Liver (tissue), 9 donors: Measurements from ENCODE around the gene SPTBN1. TPM values are rescaled to one million over a fixed set of nuclear protein-coding genes. Genes with fewer than 3 reads are reported as not detected.
A peak's percentile ranks its signal among the peaks of the same experiment; 100 is the strongest.

Experiments used
- DNase-seq: peaks from one replicate; pipeline ENCODE4 v3.0.0-alpha.2; 2017; ENCODE audit warnings: low spot score
- H3K27ac ChIP-seq, 2 donors: one replicate each; pipeline ENCODE4 v1.7.0; 2013; ENCODE audit warnings: inconsistent platforms in 2 of 2, low read length in 2 of 2, control low read depth in 1 of 2, low read depth in 1 of 2, mild to moderate bottlenecking in 1 of 2
- H3K27me3 ChIP-seq, 4 donors: one replicate each; pipeline versions ENCODE4 v1.6.1 to v1.7.0; 2013; ENCODE audit warnings: low read length in 3 of 4, inconsistent platforms in 1 of 4, mild to moderate bottlenecking in 1 of 4, moderate library complexity in 1 of 4; ENCODE audit not compliant: control insufficient read depth in 4 of 4, insufficient read depth in 4 of 4
- H3K36me3 ChIP-seq, 4 donors: one replicate each; pipeline versions ENCODE4 v1.6.1 to v1.7.0; 2013; ENCODE audit warnings: low read length in 3 of 4, mild to moderate bottlenecking in 3 of 4, low read depth in 1 of 4, moderate library complexity in 1 of 4; ENCODE audit not compliant: control insufficient read depth in 4 of 4, insufficient read depth in 3 of 4
- H3K4me1 ChIP-seq, 4 donors: one replicate each; pipeline versions ENCODE4 v1.6.1 to v1.7.0; 2013; ENCODE audit warnings: low read length in 3 of 4, mild to moderate bottlenecking in 3 of 4, moderate library complexity in 1 of 4; ENCODE audit not compliant: control insufficient read depth in 4 of 4, insufficient read depth in 4 of 4
- H3K4me3 ChIP-seq, 3 donors: one replicate each; pipeline versions ENCODE4 v1.6.1 to v1.7.0; 2013; ENCODE audit warnings: low read length in 3 of 3, control low read depth in 1 of 3, low read depth in 1 of 3, mild to moderate bottlenecking in 1 of 3
- H3K9ac ChIP-seq, 2 donors: one replicate each; pipeline ENCODE4 v1.7.0; 2013; ENCODE audit warnings: low read length in 2 of 2, mild to moderate bottlenecking in 2 of 2, moderate library complexity in 2 of 2, control low read depth in 1 of 2, low read depth in 1 of 2
- H3K9me3 ChIP-seq, 4 donors: one replicate each; pipeline versions ENCODE4 v1.6.1 to v1.7.0; 2013; ENCODE audit warnings: low read length in 3 of 4; ENCODE audit not compliant: control insufficient read depth in 4 of 4
- EGR1 ChIP-seq, 2 donors: IDR thresholded peaks; 2 replicates each; pipeline ENCODE4 v1.6.1; 2016 to 2018; ENCODE audit warnings: antibody characterized with exemption in 2 of 2, low read depth in 2 of 2
- HNF4A ChIP-seq, 2 donors: conservative IDR thresholded peaks; 2 replicates each; pipeline ENCODE4 v1.6.1; 2016; ENCODE audit warnings: antibody characterized with exemption in 2 of 2, mild to moderate bottlenecking in 2 of 2
- HNF4G ChIP-seq: IDR thresholded peaks from 2 replicates; pipeline ENCODE4 v1.6.1; 2016; ENCODE audit warnings: antibody characterized with exemption
- RAD21 ChIP-seq, 2 donors: IDR thresholded peaks; 2 replicates each; pipeline ENCODE4 v1.6.1; 2016; ENCODE audit warnings: antibody characterized with exemption in 2 of 2, mild to moderate bottlenecking in 2 of 2
- RXRA ChIP-seq, 2 donors: IDR thresholded peaks; 2 replicates each; pipeline ENCODE4 v1.6.1; 2017 to 2018; ENCODE audit warnings: antibody characterized with exemption in 2 of 2, mild to moderate bottlenecking in 1 of 2
- SP1 ChIP-seq: IDR thresholded peaks from 2 replicates; pipeline ENCODE4 v1.6.1; 2018; ENCODE audit warnings: antibody characterized with exemption, mild to moderate bottlenecking
- TAF1 ChIP-seq: conservative IDR thresholded peaks from 2 replicates; pipeline ENCODE4 v1.6.1; 2016; ENCODE audit warnings: antibody characterized with exemption, mild to moderate bottlenecking
- YY1 ChIP-seq: IDR thresholded peaks from 2 replicates; pipeline ENCODE4 v1.6.1; 2016; ENCODE audit warnings: antibody characterized with exemption, mild to moderate bottlenecking
- ZBTB33 ChIP-seq: IDR thresholded peaks from 2 replicates; pipeline ENCODE4 v1.6.1; 2016; ENCODE audit warnings: antibody characterized with exemption
- WGBS: extraction: QIAGEN DNeasy Blood & Tissue Kit; methylation state at CpG from one replicate; pipeline ENCODE4 v1.1.7; 2013; 5-methylcytosine and 5-hydroxymethylcytosine counted together
- polyA plus RNA-seq, 2 donors: library from polyadenylated mRNA; stranded (reverse) in 1 of 2; unstranded in 1 of 2; fragments of 200-250 nt in 1 of 2; fragments of >200 nt in 1 of 2; fragmentation: Nextera tagmentation in 1 of 2; extraction: Ambion mirVana in 1 of 2; gene quantifications; one replicate each; pipeline versions ENCODE4 v1.2.1 to v1.2.3, GENCODE V29; 2013 to 2015
- total RNA-seq, 2 donors: library from RNA; depleted of rRNA; stranded (reverse); fragments of >200 nt; gene quantifications; one replicate each; pipeline ENCODE4 v1.2.3, GENCODE V29; 2014
- TF ChIP-seq, protein P1 (sequence below): IDR thresholded peaks from 2 replicates; pipeline ENCODE4 v1.6.1; 2016; ENCODE audit warnings: antibody characterized with exemption
- TF ChIP-seq, protein P2 (sequence below): IDR thresholded peaks from 2 replicates; pipeline ENCODE4 v1.6.1; 2016; ENCODE audit warnings: antibody characterized with exemption, mild to moderate bottlenecking
- donor health status: healthy.
- donor health status: healthy.
- donor health status: healthy.
- donor health status: healthy.
- donor health status: healthy.

The SPTBN1 gene
- total and polyA plus RNA-seq, 4 donors = 44.8 to 191 (median 75.9) TPM

DNA sequence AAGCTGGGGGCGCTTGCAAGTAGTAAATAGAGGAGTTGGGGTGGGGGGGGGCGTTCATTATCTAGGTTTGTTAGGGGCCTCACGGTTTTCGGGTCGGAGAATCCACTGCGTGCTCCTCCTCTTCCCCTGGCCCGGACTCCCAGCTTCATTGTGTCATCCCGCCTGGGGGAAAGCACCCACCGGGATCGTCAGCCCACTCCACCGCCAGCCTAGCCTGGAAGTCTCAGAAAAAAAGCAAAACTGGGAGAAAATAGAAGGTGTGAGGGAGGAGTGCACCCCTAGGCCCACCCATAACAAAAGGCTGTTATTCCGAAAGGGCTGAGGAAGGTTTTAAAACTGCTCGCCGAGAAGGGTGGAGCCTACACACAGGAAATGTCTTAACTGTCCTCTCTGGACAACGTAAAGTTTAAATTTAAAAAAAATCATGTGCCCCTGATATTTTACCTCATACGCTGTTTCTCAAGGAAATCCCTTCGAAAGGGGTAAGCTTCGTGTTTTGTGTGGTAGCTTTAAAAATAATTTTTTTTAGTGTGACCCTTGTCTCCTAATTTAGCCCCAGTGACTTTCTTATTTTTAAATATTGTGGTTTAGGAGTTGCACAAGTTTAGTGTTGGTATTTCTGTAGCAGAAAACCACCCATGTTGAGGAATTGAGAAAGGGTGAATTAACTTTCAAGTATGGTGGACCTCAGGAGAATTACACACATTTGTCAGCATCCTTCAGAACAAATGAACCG is 104.2 kb downstream of the SPTBN1 start:
- Histone ChIP-seq H3K27me3 (no peaks in the 10 kb centered on the region), H3K36me3 (no peaks in the 10 kb centered on the region), H3K9me3 (no peaks in the 10 kb centered on the region), H3K4me1 (peaks cover 16 to 53% (median 24%) of the 10 kb centered on the region in 4 donors), H3K9ac (peak overlapping the region; percentile 98 to 100), H3K4me3 (peak overlapping the region; percentile 71 to 90 (median 87)), H3K27ac (peak overlapping the region; percentile 96 to 99)
- TF ChIP-seq RAD21 (IDR thresholded peaks at IDR 0.05) = no peak
- no peak for TF ChIP-seq SP1
- TF ChIP-seq, protein P1, sequence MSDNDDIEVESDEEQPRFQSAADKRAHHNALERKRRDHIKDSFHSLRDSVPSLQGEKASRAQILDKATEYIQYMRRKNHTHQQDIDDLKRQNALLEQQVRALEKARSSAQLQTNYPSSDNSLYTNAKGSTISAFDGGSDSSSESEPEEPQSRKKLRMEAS = peak; percentile 22
- TF ChIP-seq YY1 = peak; percentile 64
- under 1% methylated on average over 19 of the region's 19 CpGs for WGBS
- peak; percentile 49 for DNase-seq

DNA sequence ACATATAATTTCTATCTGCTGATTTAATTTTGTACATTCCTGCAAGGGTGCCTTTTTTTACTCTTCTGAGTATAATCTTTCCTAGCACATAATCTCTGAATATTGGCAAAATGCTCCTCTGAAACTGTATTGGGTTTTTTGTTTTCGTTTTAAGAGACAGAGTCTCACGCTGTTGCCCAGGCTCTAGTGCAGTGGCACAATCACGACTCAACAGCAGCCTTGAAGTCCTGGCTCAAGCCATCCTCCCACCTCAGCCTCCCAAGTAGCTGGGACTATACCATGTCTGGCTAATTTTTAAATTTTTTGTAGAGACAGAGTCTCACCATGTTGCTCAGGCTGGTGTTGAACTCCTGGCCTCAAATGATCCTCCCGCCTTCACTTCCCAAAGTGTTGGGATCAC is 104.9 kb downstream of the SPTBN1 start:
- Histone ChIP-seq H3K4me1 (peaks cover 14 to 55% (median 25%) of the 10 kb centered on the region in 4 donors), H3K9ac (peak overlapping the region; percentile 98 to 100), H3K4me3 (peak overlapping the region; percentile 71 to 90 (median 87))

GRCh38 chr2:54564439-54564838 is 108.3 kb downstream of the SPTBN1 start:
- peaks cover 24 to 64% (median 53%) of the 10 kb centered on the region in 4 donors for H3K4me1 ChIP-seq
- DNase-seq = no peak
- peak overlapping the region; percentile 46 to 50 for H3K27ac ChIP-seq
- H3K27me3 ChIP-seq = no peaks in the 10 kb centered on the region
- H3K4me3 ChIP-seq = no peak overlapping the region
- TF ChIP-seq, protein P2, sequence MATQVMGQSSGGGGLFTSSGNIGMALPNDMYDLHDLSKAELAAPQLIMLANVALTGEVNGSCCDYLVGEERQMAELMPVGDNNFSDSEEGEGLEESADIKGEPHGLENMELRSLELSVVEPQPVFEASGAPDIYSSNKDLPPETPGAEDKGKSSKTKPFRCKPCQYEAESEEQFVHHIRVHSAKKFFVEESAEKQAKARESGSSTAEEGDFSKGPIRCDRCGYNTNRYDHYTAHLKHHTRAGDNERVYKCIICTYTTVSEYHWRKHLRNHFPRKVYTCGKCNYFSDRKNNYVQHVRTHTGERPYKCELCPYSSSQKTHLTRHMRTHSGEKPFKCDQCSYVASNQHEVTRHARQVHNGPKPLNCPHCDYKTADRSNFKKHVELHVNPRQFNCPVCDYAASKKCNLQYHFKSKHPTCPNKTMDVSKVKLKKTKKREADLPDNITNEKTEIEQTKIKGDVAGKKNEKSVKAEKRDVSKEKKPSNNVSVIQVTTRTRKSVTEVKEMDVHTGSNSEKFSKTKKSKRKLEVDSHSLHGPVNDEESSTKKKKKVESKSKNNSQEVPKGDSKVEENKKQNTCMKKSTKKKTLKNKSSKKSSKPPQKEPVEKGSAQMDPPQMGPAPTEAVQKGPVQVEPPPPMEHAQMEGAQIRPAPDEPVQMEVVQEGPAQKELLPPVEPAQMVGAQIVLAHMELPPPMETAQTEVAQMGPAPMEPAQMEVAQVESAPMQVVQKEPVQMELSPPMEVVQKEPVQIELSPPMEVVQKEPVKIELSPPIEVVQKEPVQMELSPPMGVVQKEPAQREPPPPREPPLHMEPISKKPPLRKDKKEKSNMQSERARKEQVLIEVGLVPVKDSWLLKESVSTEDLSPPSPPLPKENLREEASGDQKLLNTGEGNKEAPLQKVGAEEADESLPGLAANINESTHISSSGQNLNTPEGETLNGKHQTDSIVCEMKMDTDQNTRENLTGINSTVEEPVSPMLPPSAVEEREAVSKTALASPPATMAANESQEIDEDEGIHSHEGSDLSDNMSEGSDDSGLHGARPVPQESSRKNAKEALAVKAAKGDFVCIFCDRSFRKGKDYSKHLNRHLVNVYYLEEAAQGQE = no peak
- TF ChIP-seq HNF4G (no peak), TAF1 (no peak), HNF4A (conservative IDR thresholded peaks at IDR 0.05) (no peak), SP1 (no peak), EGR1 (IDR thresholded peaks at IDR 0.05; ENCODE audit: low read depth in 2 of 2) (no peak), RXRA (IDR thresholded peaks at IDR 0.05) (no peak)
- no peaks in the 10 kb centered on the region for H3K9me3 ChIP-seq
- peaks cover 0 to 2% (median 0%) of the 10 kb centered on the region in 4 donors for H3K36me3 ChIP-seq
- peak overlapping the region in 1 of 2 donors; percentile 33 for H3K9ac ChIP-seq
- 80% methylated on average over 2 of the region's 2 CpGs for WGBS

More for the DNA sequence above, 104.9 kb downstream of the SPTBN1 start:
- H3K36me3 ChIP-seq = no peaks in the 10 kb centered on the region
- no peak for DNase-seq
- no peaks in the 10 kb centered on the region for H3K27me3 ChIP-seq
- no peaks in the 10 kb centered on the region for H3K9me3 ChIP-seq
- TF ChIP-seq HNF4G (no peak), YY1 (no peak), ZBTB33 (no peak), HNF4A (conservative IDR thresholded peaks at IDR 0.05) (no peak)
- 25% methylated on average over 4 of the region's 4 CpGs for WGBS
- peak overlapping the region; percentile 96 to 99 for H3K27ac ChIP-seq
